Left lung (tissue), 10 donors: ENCODE results near the gene PPIL6. TPM values are rescaled to one million over a fixed set of nuclear protein-coding genes. Genes with fewer than 3 reads are reported as not detected.
"Not testable (repeated sequence)": the region's sequence is repeated elsewhere in the genome, so short reads cannot be mapped to it uniquely, and the experiment has no call there.

ENCODE experiments used
- ATAC-seq: fragments of 200-7000 bp; cut with Tn5 transposase; one replicate; pipeline ENCODE4 v1.9.1; 2020; ENCODE audit warnings: moderate library complexity
- DNase-seq, 4 donors: peaks; one replicate each; pipeline ENCODE4 v3.0.0-alpha.2; 2013 to 2020
- H3K27ac ChIP-seq, 2 donors: fragments of 200-600 bp; sonication (generic) in 1 of 2; one replicate each; pipeline versions ENCODE4 v1.5.0 to v1.8.0; 2020 to 2021
- H3K27me3 ChIP-seq, 2 donors: fragments of 200-600 bp; sonication (generic) in 1 of 2; one replicate each; pipeline versions ENCODE4 v1.5.0 to v1.8.0; 2020 to 2021
- H3K36me3 ChIP-seq, 2 donors: fragments of 200-600 bp; sonication (generic) in 1 of 2; one replicate each; pipeline versions ENCODE4 v1.5.0 to v1.8.0; 2020 to 2021
- H3K4me1 ChIP-seq, 2 donors: fragments of 200-600 bp; one replicate each; pipeline ENCODE4 v1.8.0; 2021
- H3K4me3 ChIP-seq, 2 donors: fragments of 200-600 bp; sonication (generic) in 1 of 2; one replicate each; pipeline versions ENCODE4 v1.5.0 to v1.8.0; 2020 to 2021; ENCODE audit warnings: mild to moderate bottlenecking in 1 of 2
- H3K9me3 ChIP-seq, 2 donors: fragments of 200-600 bp; sonication (generic) in 1 of 2; one replicate each; pipeline versions ENCODE4 v1.5.0 to v1.8.0; 2020 to 2021
- CTCF ChIP-seq, 2 donors: fragments of 200-600 bp; sonication (generic) in 1 of 2; IDR thresholded peaks; one replicate each; pipeline versions ENCODE4 v1.5.0 to v1.8.0; 2021; ENCODE audit warnings: antibody characterized with exemption in 2 of 2
- intact Hi-C, 2 donors: fragments of 100-400 bp; cut with DNase I; formaldehyde crosslinking; loops; one replicate each; pipeline versions ENCODE4 v1.11.2 to v1.14.2; 2022
- polyA plus RNA-seq, 6 donors: library from polyadenylated mRNA; unstranded; fragments of 120-200 nt; gene quantifications; one replicate each; pipeline ENCODE4 v1.2.1, GENCODE V29; 2013; ENCODE audit not compliant: insufficient read length in 6 of 6
- total RNA-seq, 2 donors: library from RNA; stranded (reverse); fragmentation: NEBNext Ultra II Directional; extraction: Animal tissue kit (Norgen Biotek cat#: 25700); gene quantifications; one replicate each; pipeline ENCODE4 v1.2.1, GENCODE V29; 2021
- donor health status: DM: no; HTN: yes; CAD: no.
- donor health status: DM: no; HTN: no; CAD: no.

Gene PPIL6
- total and polyA plus RNA-seq, 8 donors = 4.5 to 15.1 (median 9.9) TPM

DNA sequence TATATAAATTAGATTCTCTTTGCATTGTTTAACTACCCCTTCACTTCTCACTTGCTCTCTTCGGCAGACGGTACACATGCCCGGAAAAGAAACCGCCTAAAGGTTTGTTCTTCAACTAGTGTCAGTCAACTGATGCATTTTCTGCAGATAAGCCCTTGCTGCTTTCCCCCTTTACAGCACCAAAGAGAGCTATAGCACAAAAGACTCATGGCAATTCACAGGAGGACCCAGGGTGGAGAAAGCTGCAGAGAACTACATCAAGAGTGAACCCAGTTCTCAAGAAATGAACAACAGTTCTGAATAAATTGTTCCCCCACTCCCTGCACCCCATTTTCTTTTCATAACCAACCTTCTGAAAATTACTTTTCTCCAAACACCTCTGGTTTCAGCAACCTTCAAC is 67.1 kb downstream of the PPIL6 start:
- ATAC-seq = no peak
- H3K36me3 ChIP-seq = peaks cover 3 to 98% of the 10 kb centered on the region in 2 donors
- DNase-seq = no peak
- no peak for TF ChIP-seq CTCF (IDR thresholded peaks at IDR 0.05)
- H3K9me3 ChIP-seq = no peaks in the 10 kb centered on the region
- peak overlapping the region in 1 of 2 donors; percentile 71 for H3K27ac ChIP-seq
- intact Hi-C loops = no loop called here
- no peak overlapping the region for H3K4me3 ChIP-seq
- H3K27me3 ChIP-seq = no peaks in the 10 kb centered on the region
- peaks cover 9 to 73% of the 10 kb centered on the region in 2 donors for H3K4me1 ChIP-seq

DNA sequence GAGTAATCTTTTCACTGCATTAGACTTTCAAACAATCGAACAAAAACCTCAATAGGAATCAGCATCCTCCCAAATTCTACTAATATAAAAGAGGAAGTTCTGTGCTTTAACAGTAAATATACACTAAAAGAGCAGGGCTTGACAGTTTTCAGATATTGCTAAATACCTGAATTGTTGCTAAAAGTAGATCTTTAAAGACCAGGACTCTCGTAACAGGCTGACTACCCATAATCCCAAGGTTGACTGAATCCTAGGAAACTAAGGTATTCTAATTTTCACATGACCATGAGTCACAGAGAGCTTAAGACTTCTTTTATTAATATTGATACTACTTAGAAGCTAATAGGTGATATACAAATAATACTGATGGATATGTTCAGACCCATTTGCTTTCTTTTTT is 68.3 kb downstream of the PPIL6 start:
- DNase-seq (no peak), ATAC-seq (peak; percentile 12)
- TF ChIP-seq CTCF (IDR thresholded peaks at IDR 0.05) = no peak
- peaks cover 3 to 98% of the 10 kb centered on the region in 2 donors for H3K36me3 ChIP-seq
- H3K4me3 ChIP-seq = no peak overlapping the region
- H3K4me1 ChIP-seq = peaks cover 9 to 61% of the 10 kb centered on the region in 2 donors
- intact Hi-C loops = no loop called here
- no peaks in the 10 kb centered on the region for H3K9me3 ChIP-seq
- H3K27ac ChIP-seq = peak overlapping the region in 1 of 2 donors; percentile 25
- H3K27me3 ChIP-seq = no peaks in the 10 kb centered on the region

DNA sequence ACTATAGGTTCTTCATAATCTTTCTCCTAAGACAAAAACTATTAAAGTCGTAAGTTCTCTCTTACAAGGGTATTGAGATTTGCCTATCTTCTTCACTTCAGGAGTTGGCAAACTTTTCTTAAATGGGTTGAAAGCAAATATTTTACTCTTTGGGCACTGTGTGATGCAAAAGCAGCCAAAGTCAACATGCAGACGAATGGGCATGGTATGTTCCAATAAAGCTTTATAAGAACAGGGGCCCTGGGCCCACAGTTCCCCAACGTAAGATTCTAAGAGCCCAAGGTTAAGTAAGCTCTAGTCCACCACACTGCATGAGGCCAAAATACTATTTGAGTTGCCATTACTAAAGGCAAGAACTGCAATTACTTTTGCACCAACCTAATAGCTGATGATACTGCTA is 69.6 kb downstream of the PPIL6 start:
- Histone ChIP-seq H3K27me3 (no peaks in the 10 kb centered on the region), H3K27ac (no peak overlapping the region), H3K4me1 (peaks cover 9 to 50% of the 10 kb centered on the region in 2 donors), H3K9me3 (no peaks in the 10 kb centered on the region), H3K36me3 (peaks cover 3 to 96% of the 10 kb centered on the region in 2 donors), H3K4me3 (no peak overlapping the region)
- no peak for ATAC-seq
- no peak for TF ChIP-seq CTCF (IDR thresholded peaks at IDR 0.05)
- DNase-seq = no peak
- intact Hi-C loops = no loop called here

GRCh38 chr6:109370336-109370735 is 70.1 kb downstream of the PPIL6 start:
- Histone ChIP-seq H3K27ac (no peak overlapping the region), H3K9me3 (no peaks in the 10 kb centered on the region)

GRCh38 chr6:109369728-109370127 is 70.7 kb downstream of the PPIL6 start:
- Histone ChIP-seq H3K4me3 (no peak overlapping the region), H3K4me1 (peaks cover 9 to 45% of the 10 kb centered on the region in 2 donors), H3K9me3 (no peaks in the 10 kb centered on the region), H3K36me3 (peaks cover 3 to 96% of the 10 kb centered on the region in 2 donors), H3K27ac (no peak overlapping the region), H3K27me3 (no peaks in the 10 kb centered on the region)
- TF ChIP-seq CTCF (IDR thresholded peaks at IDR 0.05) = no peak
- ATAC-seq = no peak
- DNase-seq = no peak
- intact Hi-C loops = no loop called here

More at GRCh38 chr6:109370336-109370735, 70.1 kb downstream of the PPIL6 start:
- intact Hi-C loops = no loop called here
- H3K4me3 ChIP-seq = no peak overlapping the region
- ATAC-seq = no peak
- H3K27me3 ChIP-seq = no peaks in the 10 kb centered on the region
- H3K36me3 ChIP-seq = peaks cover 3 to 96% of the 10 kb centered on the region in 2 donors
- no peak for DNase-seq
- no peak for TF ChIP-seq CTCF (IDR thresholded peaks at IDR 0.05)
- peaks cover 9 to 50% of the 10 kb centered on the region in 2 donors for H3K4me1 ChIP-seq

GRCh38 chr6:109364382-109365078 is 75.9 kb downstream of the PPIL6 start:
- intact Hi-C loops, H3K27me3 ChIP-seq, H3K27ac ChIP-seq, H3K4me1 ChIP-seq, H3K4me3 ChIP-seq, ATAC-seq, H3K9me3 ChIP-seq, DNase-seq: not testable (repeated sequence)
- peaks cover 7 to 96% of the 10 kb centered on the region in 2 donors for H3K36me3 ChIP-seq
